Brain microvascular endothelial cell (primary cell): ENCODE data around the gene NOM1.

ENCODE experiments used
- DNase-seq: peaks from one replicate; pipeline ENCODE4 v3.0.0-alpha.2; 2020
- H3K27ac ChIP-seq: fragments of 250-450 bp; sonication (Bioruptor Pico); 2 replicates; pipeline ENCODE4 v1.5.1; 2020; ENCODE audit warnings: mild to moderate bottlenecking, moderate library complexity
- H3K27me3 ChIP-seq: fragments of 250-450 bp; sonication (Bioruptor Pico); replicated peaks from 2 replicates; pipeline ENCODE4 v1.5.1; 2020; ENCODE audit warnings: mild to moderate bottlenecking
- H3K36me3 ChIP-seq: fragments of 250-450 bp; sonication (Bioruptor Pico); replicated peaks from 2 replicates; pipeline ENCODE4 v1.5.1; 2020; ENCODE audit warnings: mild to moderate bottlenecking
- H3K4me3 ChIP-seq: 2 replicates; pipeline ENCODE4 v1.5.1; 2011; ENCODE audit warnings: low read depth, mild to moderate bottlenecking, control low read depth, low read length, moderate library complexity
- CTCF ChIP-seq: IDR thresholded peaks from 2 replicates; pipeline ENCODE4 v1.5.1; 2011; ENCODE audit warnings: low read depth, mild to moderate bottlenecking, moderate library complexity, low read length, control low read depth, inconsistent platforms; ENCODE audit errors: missing control alignments
- in situ Hi-C: cut with HindIII; loops from 2 replicates; pipeline ENCODE4 v1.10.0; 2017; ENCODE audit warnings: low sequenced_read_pairs, low pct_ligation_motif_present

The NOM1 gene

GRCh38 chr7:156962897-156963296, 13.4 kb downstream of the NOM1 start:
- H3K27ac ChIP-seq: no peak overlapping the region
- no peak for TF ChIP-seq CTCF
- in situ Hi-C loops: no loop called here
- DNase-seq: no peak
- no peak overlapping the region for H3K4me3 ChIP-seq
- peaks cover 75% of the 10 kb centered on the region for H3K36me3 ChIP-seq
- no peaks in the 10 kb centered on the region for H3K27me3 ChIP-seq

GRCh38 chr7:156963472-156963871, 14.0 kb downstream of the NOM1 start:
- no peaks in the 10 kb centered on the region for H3K27me3 ChIP-seq
- in situ Hi-C loops: no loop called here
- H3K36me3 ChIP-seq: peaks cover 73% of the 10 kb centered on the region
- no peak for DNase-seq
- no peak overlapping the region for H3K27ac ChIP-seq
- TF ChIP-seq CTCF: no peak
- H3K4me3 ChIP-seq: no peak overlapping the region

GRCh38 chr7:156964971-156965370, 15.5 kb downstream of the NOM1 start:
- DNase-seq: no peak
- H3K36me3 ChIP-seq: peaks cover 64% of the 10 kb centered on the region
- no peaks in the 10 kb centered on the region for H3K27me3 ChIP-seq
- no peak overlapping the region for H3K27ac ChIP-seq
- H3K4me3 ChIP-seq: no peak overlapping the region
- TF ChIP-seq CTCF: no peak
- in situ Hi-C loops: no loop called here

GRCh38 chr7:156966387-156966786, 16.9 kb downstream of the NOM1 start:
- no peak overlapping the region for H3K27ac ChIP-seq
- peaks cover 63% of the 10 kb centered on the region for H3K36me3 ChIP-seq
- DNase-seq: no peak
- H3K27me3 ChIP-seq: no peaks in the 10 kb centered on the region
- in situ Hi-C loops: no loop called here
- no peak overlapping the region for H3K4me3 ChIP-seq
- no peak for TF ChIP-seq CTCF

- no peak overlapping the region for H3K27ac ChIP-seq
- DNase-seq: no peak
- H3K27me3 ChIP-seq: no peaks in the 10 kb centered on the region
- no peak overlapping the region for H3K4me3 ChIP-seq
- H3K36me3 ChIP-seq: peaks cover 60% of the 10 kb centered on the region
- in situ Hi-C loops: no loop called here
- TF ChIP-seq CTCF: no peak
Observed at GRCh38 chr7:156968183-156968582, 18.7 kb downstream of the NOM1 start.

- Histone ChIP-seq H3K36me3 (peaks cover 48% of the 10 kb centered on the region), H3K27ac (no peak overlapping the region)
- DNase-seq: no peak
Observed at GRCh38 chr7:156969972-156970420, 20.5 kb downstream of the NOM1 start.

More at GRCh38 chr7:156969972-156970420, 20.5 kb downstream of the NOM1 start:
- no peak overlapping the region for H3K4me3 ChIP-seq
- H3K27me3 ChIP-seq: no peaks in the 10 kb centered on the region
- peak; percentile 26 for TF ChIP-seq CTCF
- in situ Hi-C loops: no loop called here
